Endothelial cell of umbilical vein (primary cell): ENCODE results near the gene KREMEN1. TPM values are rescaled to one million over a fixed set of nuclear protein-coding genes. Genes with fewer than 3 reads are reported as not detected.

Source experiments
- BruUV-seq: library from RNA; stranded (reverse); fragments of 400-500 nt; replicated peaks from 2 replicates; lab custom pipeline; 2021; lab: Mats Ljungman, UMichigan
- CTCF ChIA-PET: fragments of 300-600, 350-600 bp; sonication (Branson Sonifier 250); formaldehyde crosslinking; loops from one replicate; lab custom pipeline; 2021; ENCODE audit warnings: antibody characterized with exemption, inconsistent platforms; lab: Charles Lee
- POLR2A ChIA-PET: fragments of 300-600, 350-600 bp; sonication (Branson Sonifier 250); formaldehyde crosslinking; loops from one replicate; lab custom pipeline; 2021; ENCODE audit warnings: antibody characterized with exemption, inconsistent platforms; lab: Charles Lee
- DNase-seq: peaks from one replicate; pipeline ENCODE4 v3.0.0-alpha.2; 2011; ENCODE audit warnings: low read depth, low spot score
- FAIRE-seq: peaks from 2 replicates; lab custom pipeline; 2011; peaks lifted over from hg19 to GRCh38; lab: Jason Lieb, UNC
- H2AFZ ChIP-seq: 2 replicates; pipeline ENCODE4 v1.6.0; 2012; ENCODE audit warnings: low read depth, low read length, control low read depth, inconsistent platforms
- H3K27ac ChIP-seq: 2 replicates; pipeline ENCODE4 v1.5.1; 2011; ENCODE audit warnings: low read depth, mild to moderate bottlenecking, control low read depth, low read length, moderate library complexity; ENCODE audit not compliant: insufficient read depth
- H3K27me3 ChIP-seq, 2 experiments: 2 replicates each; pipeline versions ENCODE4 v1.6.0 to v1.6.1; 2011; ENCODE audit warnings: low read length in 2 of 2, mixed read lengths in 1 of 2; ENCODE audit not compliant: control insufficient read depth in 2 of 2, insufficient read depth in 2 of 2
- H3K36me3 ChIP-seq, 2 experiments: 2 replicates in 1 of 2; 3 replicates in 1 of 2; pipeline ENCODE4 v1.5.1; 2011; ENCODE audit warnings: low read length in 2 of 2, mild to moderate bottlenecking in 1 of 2, moderate library complexity in 1 of 2; ENCODE audit not compliant: control insufficient read depth in 2 of 2, insufficient read depth in 2 of 2; ENCODE audit errors: extremely low read depth in 1 of 2
- H3K4me1 ChIP-seq: 3 replicates; pipeline ENCODE4 v1.5.1; 2011; ENCODE audit warnings: mild to moderate bottlenecking, low read length; ENCODE audit not compliant: control insufficient read depth, insufficient read depth; ENCODE audit errors: extremely low read depth
- H3K4me2 ChIP-seq: 2 replicates; pipeline ENCODE4 v1.6.1; 2011; ENCODE audit warnings: low read length, control low read depth, mixed read lengths; ENCODE audit not compliant: insufficient read depth
- H3K4me3 ChIP-seq, 3 experiments: fragments of 200-600 bp in 1 of 3; sonication (generic), shearing (Covaris generic) in 1 of 3; replicated peaks in 1 of 3; 2 replicates each; pipeline ENCODE4 v1.5.1; 2011 to 2016; ENCODE audit warnings: control low read depth in 3 of 3, low read length in 3 of 3, mild to moderate bottlenecking in 2 of 3, inconsistent platforms in 1 of 3, low read depth in 1 of 3, moderate library complexity in 1 of 3; ENCODE audit not compliant: insufficient read depth in 1 of 3
- H3K79me2 ChIP-seq: 2 replicates; pipeline ENCODE4 v1.6.0; 2012; ENCODE audit warnings: low read length, inconsistent platforms; ENCODE audit not compliant: control insufficient read depth, insufficient read depth
- H3K9ac ChIP-seq: replicated peaks from 2 replicates; pipeline ENCODE3; 2011; ENCODE audit warnings: low read length, control low read depth; ENCODE audit not compliant: insufficient read depth; ENCODE audit errors: extremely low read depth
- H3K9me1 ChIP-seq: replicated peaks from 3 replicates; pipeline ENCODE4 v1.6.0; 2011; ENCODE audit warnings: mild to moderate bottlenecking, low read length; ENCODE audit not compliant: control insufficient read depth, insufficient read depth; ENCODE audit errors: extremely low read depth
- H3K9me3 ChIP-seq: replicated peaks from 2 replicates; pipeline ENCODE4 v1.5.1; 2012; ENCODE audit warnings: low read length, inconsistent platforms; ENCODE audit not compliant: control insufficient read depth, insufficient read depth
- H4K20me1 ChIP-seq: replicated peaks from 2 replicates; pipeline ENCODE3; 2011; ENCODE audit warnings: mild to moderate bottlenecking, low read length; ENCODE audit not compliant: control insufficient read depth, insufficient read depth; ENCODE audit errors: extremely low read depth
- EZH2 ChIP-seq: IDR thresholded peaks from 2 replicates; pipeline ENCODE4 v1.6.1; 2012; ENCODE audit warnings: borderline replicate concordance, low read depth, mild to moderate bottlenecking, moderate library complexity, low read length, inconsistent platforms; ENCODE audit not compliant: severe bottlenecking
- GATA2 ChIP-seq: IDR thresholded peaks from 2 replicates; pipeline ENCODE4 v1.7.0; 2011; ENCODE audit warnings: low read depth, mild to moderate bottlenecking, moderate library complexity, mixed read lengths, low read length; ENCODE audit not compliant: insufficient read length, insufficient read depth
- MYC ChIP-seq: IDR thresholded peaks from one replicate; pipeline ENCODE4 v1.6.1; 2011; ENCODE audit warnings: mild to moderate bottlenecking, low read depth, low read length
- POLR2A ChIP-seq: IDR thresholded peaks from 2 replicates; pipeline ENCODE4 v1.6.1; 2012; ENCODE audit warnings: low read depth, mild to moderate bottlenecking, control low read depth, low read length
- POLR2AphosphoS5 ChIP-seq: IDR thresholded peaks from 2 replicates; pipeline ENCODE4 v1.6.1; 2012; ENCODE audit warnings: low read depth, mild to moderate bottlenecking, control low read depth, low read length, moderate library complexity; ENCODE audit not compliant: insufficient read depth
- dilution Hi-C: fragments of 300-500 bp; cut with MboI; formaldehyde crosslinking; loops from one replicate; pipeline ENCODE4 v1.15.0; 2019; ENCODE audit warnings: low sequenced_read_pairs; ENCODE audit not compliant: extremely low pct_ligation_motif_present
- intact Hi-C: fragments of 100-400 bp; cut with micrococcal nuclease; formaldehyde crosslinking; loops from one replicate; pipeline ENCODE4 v1.10.0; 2022
- polyA plus RNA-seq, 4 experiments: library from polyadenylated mRNA; depleted of rRNA in 3 of 4; stranded (reverse) in 3 of 4; unstranded in 1 of 4; fragments of >200 nt; gene quantifications; 2 replicates each; pipeline versions ENCODE4 v1.2.1 to v1.2.3, GENCODE V29; 2011 to 2012; ENCODE audit warnings: missing spikeins in 1 of 4
- total RNA-seq: library from RNA; stranded (reverse); gene quantifications from 2 replicates; pipeline ENCODE4 v1.2.3, GENCODE V29; 2021
- TF ChIP-seq, protein P1 (sequence below), 2 donors: IDR thresholded peaks; 1 replicate in 1 of 2; 2 replicates in 1 of 2; pipeline ENCODE4 v1.5.1; 2011; ENCODE audit warnings: low read length in 2 of 2, mild to moderate bottlenecking in 2 of 2, moderate library complexity in 2 of 2, control low read depth in 1 of 2, inconsistent platforms in 1 of 2, low read depth in 1 of 2; ENCODE audit not compliant: insufficient read depth in 1 of 2; ENCODE audit errors: extremely low read depth in 1 of 2
- TF ChIP-seq, protein P2 (sequence below): IDR thresholded peaks from 2 replicates; pipeline ENCODE4 v1.6.1; 2011; ENCODE audit not compliant: insufficient read depth, insufficient read length

The KREMEN1 gene
- total and polyA plus RNA-seq, 2 donors (not counting 3 experiments of a cell fraction or from before 2014, with no cell fraction given) = 0.58 to 1.1 TPM

DNA sequence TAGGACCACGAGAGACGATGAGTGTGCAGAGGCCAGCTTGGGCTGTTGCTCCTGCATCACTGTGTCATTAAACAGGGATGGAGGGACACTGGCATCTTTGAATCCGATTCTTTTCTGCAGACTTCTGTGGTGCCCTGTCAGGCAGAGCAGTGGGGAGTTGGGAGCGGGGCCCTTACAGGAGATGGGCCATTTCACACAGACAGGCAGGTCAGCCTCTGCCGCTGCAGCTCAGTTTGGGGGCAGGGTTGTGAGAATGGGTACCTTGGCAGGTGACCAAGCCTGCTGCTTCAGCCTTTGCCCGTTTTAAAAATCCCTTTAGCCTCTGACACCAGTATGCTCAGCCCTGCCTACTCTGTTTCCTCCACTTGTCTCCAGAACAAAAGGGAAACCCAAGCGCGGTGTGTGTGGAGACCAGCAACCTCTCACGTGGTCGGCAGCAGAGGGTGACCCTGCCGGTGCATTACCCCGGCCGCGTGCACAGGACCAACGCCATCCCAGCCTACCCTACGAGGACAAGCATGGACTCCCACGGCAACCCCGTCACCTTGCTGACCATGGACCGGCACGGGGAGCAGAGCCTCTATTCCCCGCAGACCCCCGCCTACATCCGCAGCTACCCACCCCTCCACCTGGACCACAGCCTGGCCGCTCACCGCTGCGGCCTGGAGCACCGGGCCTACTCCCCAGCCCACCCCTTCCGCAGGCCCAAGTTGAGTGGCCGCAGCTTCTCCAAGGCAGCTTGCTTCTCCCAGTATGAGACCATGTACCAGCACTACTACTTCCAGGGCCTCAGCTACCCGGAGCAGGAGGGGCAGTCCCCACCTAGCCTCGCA is 23.8 kb upstream of the KREMEN1 start:
- intact Hi-C loops = no loop called here

More for the DNA sequence above, 23.8 kb upstream of the KREMEN1 start:
- ChIA-PET CTCF (interaction anchor here (0.8 to 1.6 kb wide), 3 partner anchors 9 to 197 kb away, joined by 3 to 4 read pairs (median 3); no protein-coding TSS in a partner anchor), POLR2A (no interaction called here)
- no TSS peak for BruUV-seq
- no peak for DNase-seq
- peaks cover 8% of the 10 kb centered on the region for H3K4me1 ChIP-seq
- H3K4me3 ChIP-seq = no peak overlapping the region
- no peaks in the 10 kb centered on the region for H3K9me3 ChIP-seq
- no peak overlapping the region for H3K9ac ChIP-seq
- H2AFZ ChIP-seq = no peak overlapping the region
- H3K27me3 ChIP-seq = no peaks in the 10 kb centered on the region
- H3K4me2 ChIP-seq = no peak overlapping the region
- dilution Hi-C loops = no loop called here
- H3K27ac ChIP-seq = no peak overlapping the region
- no peak for FAIRE-seq
- H3K9me1 ChIP-seq = no peaks in the 10 kb centered on the region
- TF ChIP-seq EZH2 = no peak
- TF ChIP-seq, protein P1, sequence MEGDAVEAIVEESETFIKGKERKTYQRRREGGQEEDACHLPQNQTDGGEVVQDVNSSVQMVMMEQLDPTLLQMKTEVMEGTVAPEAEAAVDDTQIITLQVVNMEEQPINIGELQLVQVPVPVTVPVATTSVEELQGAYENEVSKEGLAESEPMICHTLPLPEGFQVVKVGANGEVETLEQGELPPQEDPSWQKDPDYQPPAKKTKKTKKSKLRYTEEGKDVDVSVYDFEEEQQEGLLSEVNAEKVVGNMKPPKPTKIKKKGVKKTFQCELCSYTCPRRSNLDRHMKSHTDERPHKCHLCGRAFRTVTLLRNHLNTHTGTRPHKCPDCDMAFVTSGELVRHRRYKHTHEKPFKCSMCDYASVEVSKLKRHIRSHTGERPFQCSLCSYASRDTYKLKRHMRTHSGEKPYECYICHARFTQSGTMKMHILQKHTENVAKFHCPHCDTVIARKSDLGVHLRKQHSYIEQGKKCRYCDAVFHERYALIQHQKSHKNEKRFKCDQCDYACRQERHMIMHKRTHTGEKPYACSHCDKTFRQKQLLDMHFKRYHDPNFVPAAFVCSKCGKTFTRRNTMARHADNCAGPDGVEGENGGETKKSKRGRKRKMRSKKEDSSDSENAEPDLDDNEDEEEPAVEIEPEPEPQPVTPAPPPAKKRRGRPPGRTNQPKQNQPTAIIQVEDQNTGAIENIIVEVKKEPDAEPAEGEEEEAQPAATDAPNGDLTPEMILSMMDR (IDR thresholded peaks at IDR 0.05; ENCODE audit: extremely low read depth in 1 of 2, insufficient read depth in 1 of 2, low read depth in 1 of 2, low read length in 2 of 2) = no peak
- no peak for TF ChIP-seq POLR2AphosphoS5
- TF ChIP-seq POLR2A = no peak
- TF ChIP-seq MYC = no peak
- no peak for TF ChIP-seq GATA2
- TF ChIP-seq, protein P2, sequence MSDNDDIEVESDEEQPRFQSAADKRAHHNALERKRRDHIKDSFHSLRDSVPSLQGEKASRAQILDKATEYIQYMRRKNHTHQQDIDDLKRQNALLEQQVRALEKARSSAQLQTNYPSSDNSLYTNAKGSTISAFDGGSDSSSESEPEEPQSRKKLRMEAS = no peak
- H3K36me3 ChIP-seq = no peaks in the 10 kb centered on the region
- H4K20me1 ChIP-seq = no peaks in the 10 kb centered on the region
- H3K79me2 ChIP-seq = no peaks in the 10 kb centered on the region
